HG03095 (cell line): ENCODE measurements around the gene AK8.

ENCODE experiments used
- ATAC-seq: cut with Tn5 transposase; IDR thresholded peaks from one replicate; pipeline ENCODE4 v1.9.1; 2021; ENCODE audit warnings: moderate library complexity; ENCODE audit not compliant: unreplicated experiment

Gene AK8

GRCh38 chr9:132858751-132859150 lies 19.3 kb downstream of the AK8 start:
- no peak for ATAC-seq

GRCh38 chr9:132857616-132858342 lies 20.3 kb downstream of the AK8 start:
- no peak for ATAC-seq

- no peak for ATAC-seq
Measured at GRCh38 chr9:132857031-132857430, 21.1 kb downstream of the AK8 start.

GRCh38 chr9:132855904-132856303 lies 22.2 kb downstream of the AK8 start:
- no peak for ATAC-seq

GRCh38 chr9:132854832-132855231 lies 23.3 kb downstream of the AK8 start:
- ATAC-seq = no peak

GRCh38 chr9:132853482-132853881 lies 24.6 kb downstream of the AK8 start:
- ATAC-seq = no peak

- ATAC-seq = no peak
Measured at GRCh38 chr9:132849185-132849706, 28.8 kb downstream of the AK8 start.

GRCh38 chr9:132846918-132847515 lies 31.1 kb downstream of the AK8 start:
- no peak for ATAC-seq

GRCh38 chr9:132846109-132846917 lies 31.8 kb downstream of the AK8 start:
- no peak for ATAC-seq

GRCh38 chr9:132842124-132843044 lies 35.7 kb downstream of the AK8 start:
- ATAC-seq = no peak

GRCh38 chr9:132840980-132841379 lies 37.1 kb downstream of the AK8 start:
- no peak for ATAC-seq

GRCh38 chr9:132838291-132838690 lies 39.8 kb downstream of the AK8 start:
- no peak for ATAC-seq

- ATAC-seq = no peak
Measured at GRCh38 chr9:132837501-132838286, 40.4 kb downstream of the AK8 start.

- ATAC-seq = no peak
Measured at GRCh38 chr9:132834343-132834742, 43.7 kb downstream of the AK8 start.

GRCh38 chr9:132833550-132834121 lies 44.4 kb downstream of the AK8 start:
- no peak for ATAC-seq

- no peak for ATAC-seq
Measured at GRCh38 chr9:132832171-132832881, 45.8 kb downstream of the AK8 start.

GRCh38 chr9:132828201-132828770 lies 49.8 kb downstream of the AK8 start:
- ATAC-seq = no peak

GRCh38 chr9:132827366-132827765 lies 50.7 kb downstream of the AK8 start:
- ATAC-seq = no peak
